Transverse colon (tissue), 4 donors: ENCODE measurements around the gene HVCN1. TPM values are rescaled to one million over a fixed set of nuclear protein-coding genes. Genes with fewer than 3 reads are reported as not detected.

Source experiments
- DNase-seq: peaks from one replicate; pipeline ENCODE4 v3.0.0-alpha.2; 2019
- H3K27ac ChIP-seq, 4 donors: fragments of 200-600 bp; sonication (generic); 2 replicates each; pipeline ENCODE4 v1.5.1; 2016 to 2018; ENCODE audit warnings: inconsistent platforms in 4 of 4
- H3K27me3 ChIP-seq: fragments of 200-600 bp; sonication (generic); 2 replicates; pipeline ENCODE4 v1.5.1; 2017; ENCODE audit warnings: inconsistent platforms
- H3K36me3 ChIP-seq, 4 donors: fragments of 200-600 bp; sonication (generic); 2 replicates each; pipeline ENCODE4 v1.5.1; 2017 to 2019; ENCODE audit warnings: inconsistent platforms in 4 of 4
- H3K4me1 ChIP-seq, 4 donors: fragments of 200-600 bp; sonication (generic); 2 replicates each; pipeline ENCODE4 v1.5.1; 2017 to 2020; ENCODE audit warnings: inconsistent platforms in 4 of 4
- H3K4me3 ChIP-seq, 4 donors: fragments of 200-600 bp; sonication (generic); 1 replicate in 1 of 4; 2 replicates in 3 of 4; pipeline versions ENCODE4 v1.5.1 to v1.6.1; 2017 to 2019; ENCODE audit warnings: inconsistent platforms in 4 of 4
- H3K9me3 ChIP-seq, 2 donors: fragments of 200-600 bp; sonication (generic); 2 replicates each; pipeline ENCODE4 v1.5.1; 2017 to 2019; ENCODE audit warnings: inconsistent platforms in 2 of 2
- CTCF ChIP-seq, 5 experiments: fragments of 200-600 bp in 3 of 5; fragments of 450-650 bp in 2 of 5; sonication (generic) in 3 of 5; IDR thresholded peaks; 1 replicate in 2 of 5; 2 replicates in 3 of 5; pipeline ENCODE4 v1.5.1; 2016 to 2017; ENCODE audit warnings: antibody characterized with exemption in 5 of 5, inconsistent platforms in 3 of 5, mild to moderate bottlenecking in 2 of 5, moderate library complexity in 1 of 5
- EP300 ChIP-seq: sonication (generic); formaldehyde crosslinking; IDR thresholded peaks from one replicate; pipeline ENCODE4 v1.6.1; 2017; ENCODE audit warnings: antibody characterized with exemption, low read depth
- POLR2A ChIP-seq: fragments of 450-650 bp; IDR thresholded peaks from one replicate; pipeline ENCODE4 v1.6.1; 2016; ENCODE audit warnings: antibody characterized with exemption, mild to moderate bottlenecking, moderate library complexity
- POLR2AphosphoS5 ChIP-seq, 3 donors: sonication (generic); formaldehyde crosslinking; IDR thresholded peaks; one replicate each; pipeline ENCODE4 v1.6.1; 2016; ENCODE audit warnings: antibody characterized with exemption in 3 of 3
- WGBS, 2 donors: methylation state at CpG; one replicate each; pipeline ENCODE4 v1.1.5; 2018; ENCODE audit warnings: low coverage in 1 of 2; 5-methylcytosine and 5-hydroxymethylcytosine counted together
- in situ Hi-C, 4 donors: fragments of 200-750 bp; cut with MboI; loops; one replicate each; pipeline versions ENCODE4 v1.15.0 to v1.15.1; 2017; ENCODE audit warnings: low sequenced_read_pairs in 3 of 4, low pct_ligation_motif_present in 1 of 4, low pct_unique_long_range_greater_than_20kb in 1 of 4
- intact Hi-C: fragments of 100-400 bp; cut with DNase I; formaldehyde crosslinking; loops from one replicate; pipeline ENCODE4 v1.15.1; 2023; ENCODE audit warnings: low total_unique reads
- total RNA-seq, 4 donors: library from RNA; depleted of rRNA; stranded (reverse); fragments of >200 nt; gene quantifications; one replicate each; pipeline ENCODE4 v1.1.0, GENCODE V29; 2016

HVCN1 gene
- total RNA-seq, 4 donors from 2014 or later, result 3.4 to 7.9 (median 7.3) TPM; not detected in 1

- TF ChIP-seq POLR2A (no peak), EP300 (no peak), CTCF (IDR thresholded peaks at IDR 0.05) (no peak), POLR2AphosphoS5 (IDR thresholded peaks at IDR 0.05) (no peak)
- Histone ChIP-seq H3K9me3 (no peaks in the 10 kb centered on the region), H3K4me1 (no peaks in the 10 kb centered on the region), H3K4me3 (no peak overlapping the region), H3K27ac (no peak overlapping the region), H3K36me3 (no peaks in the 10 kb centered on the region), H3K27me3 (no peaks in the 10 kb centered on the region)
- DNase-seq, result no peak
- in situ Hi-C loops, result loop anchor here in 3 of 4 donors (10.0 to 25.0 kb wide), 4 partner anchors 116 to 197 kb away; partner anchors contain the start of genes CCDC63 (in 1 of the 3), RAD9B (in 1 of the 3) and VPS29 (in 1 of the 3)
- intact Hi-C loops, result no loop called here
- WGBS, 2 donors, result 98% methylated on average over 4 of the region's 4 CpGs
Observed at GRCh38 chr12:110708917-110709316, 20.0 kb upstream of the HVCN1 start.

- WGBS, 2 donors, result 35 to 57% methylated on average over 3 of the region's 3 CpGs
- Histone ChIP-seq H3K4me3 (no peak overlapping the region), H3K27me3 (no peaks in the 10 kb centered on the region), H3K4me1 (no peaks in the 10 kb centered on the region), H3K27ac (no peak overlapping the region), H3K36me3 (no peaks in the 10 kb centered on the region), H3K9me3 (no peaks in the 10 kb centered on the region)
- intact Hi-C loops (no loop called here), in situ Hi-C loops (loop anchor here in 3 of 4 donors (10.0 to 25.0 kb wide), 4 partner anchors 119 to 193 kb away; partner anchors contain the start of genes CCDC63 (in 1 of the 3), RAD9B (in 1 of the 3) and VPS29 (in 1 of the 3))
- no peak for DNase-seq
- TF ChIP-seq POLR2AphosphoS5 (IDR thresholded peaks at IDR 0.05) (no peak), CTCF (IDR thresholded peaks at IDR 0.05) (no peak)
Observed at GRCh38 chr12:110705309-110705708, 16.4 kb upstream of the HVCN1 start.

GRCh38 chr12:110704750-110705149 is 15.8 kb upstream of the HVCN1 start:
- Histone ChIP-seq H3K4me1 (no peaks in the 10 kb centered on the region), H3K36me3 (no peaks in the 10 kb centered on the region), H3K27ac (no peak overlapping the region), H3K4me3 (no peak overlapping the region), H3K9me3 (no peaks in the 10 kb centered on the region), H3K27me3 (no peaks in the 10 kb centered on the region)
- DNase-seq, result peak; percentile 44
- TF ChIP-seq POLR2AphosphoS5 (IDR thresholded peaks at IDR 0.05) (no peak), EP300 (no peak), CTCF (IDR thresholded peaks at IDR 0.05) (peak; percentile 19 to 61 (median 41))
- in situ Hi-C loops (loop anchor here in 3 of 4 donors (5.0 to 25.0 kb wide), 5 partner anchors 120 to 192 kb away; partner anchors contain the start of genes CCDC63 (in 1 of the 3), RAD9B (in 1 of the 3) and VPS29 (in 1 of the 3)), intact Hi-C loops (no loop called here)
- 12 to 19% methylated on average over 5 of the region's 5 CpGs for WGBS, 2 donors

- no peak for DNase-seq
- no peaks in the 10 kb centered on the region for H3K4me1 ChIP-seq
- WGBS, 2 donors, result 80 to 96% methylated on average over 1 to 5 of the region's 5 CpGs
- no peaks in the 10 kb centered on the region for H3K9me3 ChIP-seq
- TF ChIP-seq POLR2AphosphoS5 (IDR thresholded peaks at IDR 0.05) (no peak), POLR2A (no peak), CTCF (IDR thresholded peaks at IDR 0.05) (no peak), EP300 (no peak)
- H3K27me3 ChIP-seq, result no peaks in the 10 kb centered on the region
- intact Hi-C loops, result no loop called here
- in situ Hi-C loops, result loop anchor here in 3 of 4 donors (5.0 to 25.0 kb wide), 5 partner anchors 121 to 192 kb away; partner anchors contain the start of genes CCDC63 (in 1 of the 3), RAD9B (in 1 of the 3) and VPS29 (in 1 of the 3)
- H3K27ac ChIP-seq, result no peak overlapping the region
- no peak overlapping the region for H3K4me3 ChIP-seq
- H3K36me3 ChIP-seq, result no peaks in the 10 kb centered on the region
Observed at GRCh38 chr12:110704231-110704630, 15.3 kb upstream of the HVCN1 start.
